HG02588 (cell line): ENCODE data around the gene ETV1.
A peak's percentile ranks its signal among the peaks of the same experiment; 100 is the strongest.

Source experiments
- ATAC-seq: cut with Tn5 transposase; IDR thresholded peaks from one replicate; pipeline ENCODE4 v1.9.1; 2021; ENCODE audit warnings: mild to moderate bottlenecking, moderate library complexity; ENCODE audit not compliant: unreplicated experiment

Gene ETV1

GRCh38 chr7:13882051-13882450, 107.4 kb downstream of the ETV1 start:
- ATAC-seq: no peak

- ATAC-seq: no peak
Measured at GRCh38 chr7:13880789-13881188, 108.7 kb downstream of the ETV1 start.

- ATAC-seq: no peak
Measured at GRCh38 chr7:13879994-13880686, 109.3 kb downstream of the ETV1 start.

GRCh38 chr7:13879143-13879542, 110.3 kb downstream of the ETV1 start:
- ATAC-seq: no peak

GRCh38 chr7:13878154-13878553, 111.3 kb downstream of the ETV1 start:
- no peak for ATAC-seq

GRCh38 chr7:13875496-13876074, 113.9 kb downstream of the ETV1 start:
- no peak for ATAC-seq

GRCh38 chr7:13874783-13875182, 114.7 kb downstream of the ETV1 start:
- ATAC-seq: no peak

- ATAC-seq: no peak
Measured at GRCh38 chr7:13872709-13873108, 116.8 kb downstream of the ETV1 start.

GRCh38 chr7:13871008-13871407, 118.5 kb downstream of the ETV1 start:
- ATAC-seq: no peak

- ATAC-seq: no peak
Measured at GRCh38 chr7:13860734-13861133, 128.7 kb downstream of the ETV1 start.

GRCh38 chr7:13856012-13856411, 133.5 kb downstream of the ETV1 start:
- no peak for ATAC-seq

- no peak for ATAC-seq
Measured at GRCh38 chr7:13852281-13852968, 137.0 kb downstream of the ETV1 start.

GRCh38 chr7:13851736-13852135, 137.7 kb downstream of the ETV1 start:
- no peak for ATAC-seq

- ATAC-seq: peak; percentile 87
Measured at GRCh38 chr7:13850185-13850752, 139.2 kb downstream of the ETV1 start.

GRCh38 chr7:13849163-13849892, 140.1 kb downstream of the ETV1 start:
- no peak for ATAC-seq

- ATAC-seq: no peak
Measured at GRCh38 chr7:13848681-13849131, 140.8 kb downstream of the ETV1 start.

- ATAC-seq: no peak
Measured at GRCh38 chr7:13846386-13846785, 143.1 kb downstream of the ETV1 start.

- no peak for ATAC-seq
Measured at GRCh38 chr7:13845601-13846000, 143.9 kb downstream of the ETV1 start.

- ATAC-seq: no peak
Measured at GRCh38 chr7:13844954-13845353, 144.5 kb downstream of the ETV1 start.

GRCh38 chr7:13841284-13841683, 148.2 kb downstream of the ETV1 start:
- no peak for ATAC-seq
